HCT116 (cell line): Measurements from ENCODE around the gene ERMARD. TPM values are rescaled to one million over a fixed set of nuclear protein-coding genes. Genes with fewer than 3 reads are reported as not detected.

Experiments used
- ATAC-seq: fragments of 200-7000 bp; cut with Tn5 transposase; 2 replicates; pipeline ENCODE4 v1.9.1; 2020; ENCODE audit warnings: mild to moderate bottlenecking, moderate library complexity
- BruUV-seq: library from RNA; stranded (reverse); fragments of 400-500 nt; replicated peaks from 2 replicates; lab custom pipeline; 2021; lab: Mats Ljungman, UMichigan
- CTCF ChIA-PET: fragments of 300-600 bp; sonication (Branson Sonifier 250); formaldehyde crosslinking; loops from one replicate; lab custom pipeline; 2021; ENCODE audit warnings: antibody characterized with exemption; lab: Charles Lee
- POLR2A ChIA-PET: fragments of 300-600, 350-600 bp; sonication (Branson Sonifier 250); formaldehyde crosslinking; loops from one replicate; lab custom pipeline; 2021; ENCODE audit warnings: antibody characterized with exemption; lab: Charles Lee
- RAD21 ChIA-PET, 2 experiments: fragments of 300-600 bp; sonication (Branson Sonifier 250); formaldehyde crosslinking; loops; one replicate each; lab custom pipeline; 2023; ENCODE audit warnings: low total read pairs in 2 of 2; ENCODE audit not compliant: uncharacterized antibody in 2 of 2, unreplicated experiment in 2 of 2, low non-redundant PET in 1 of 2; lab: Charles Lee
- DNase-seq: peaks from one replicate; pipeline ENCODE4 v3.0.0-alpha.2; 2010; ENCODE audit warnings: low read depth, low spot score
- H2AFZ ChIP-seq: fragments of 200-600 bp; shearing (Covaris generic), sonication (generic); 2 replicates; pipeline ENCODE4 v1.6.1; 2017; ENCODE audit warnings: low read depth, mixed run types, mixed read lengths, antibody characterized with exemption, low read length; ENCODE audit not compliant: poor library complexity, severe bottlenecking
- H3K27ac ChIP-seq: 2 replicates; pipeline ENCODE4 v1.5.1; 2012; ENCODE audit warnings: low read depth, low read length
- H3K27me3 ChIP-seq: fragments of 200-600 bp; sonication (generic); 2 replicates; pipeline ENCODE4 v1.6.1; 2016; ENCODE audit warnings: mixed run types, low read length, mixed read lengths; ENCODE audit not compliant: insufficient read depth
- H3K36me3 ChIP-seq, 2 experiments: fragments of 200-500 bp in 1 of 2; fragments of 200-600 bp in 1 of 2; sonication (Bioruptor generic) in 1 of 2; sonication (generic) in 1 of 2; 2 replicates each; pipeline versions ENCODE4 v1.5.1 to v1.6.1; 2014 to 2016; ENCODE audit warnings: low read length in 2 of 2, inconsistent platforms in 1 of 2, mixed read lengths in 1 of 2, mixed run types in 1 of 2; ENCODE audit not compliant: insufficient read depth in 2 of 2, control insufficient read depth in 1 of 2
- H3K4me1 ChIP-seq, 2 experiments: fragments of 200-600 bp in 1 of 2; sonication (generic) in 1 of 2; 2 replicates each; pipeline versions ENCODE4 v1.5.1 to v1.6.1; 2012 to 2017; ENCODE audit warnings: low read length in 2 of 2, inconsistent platforms in 1 of 2, mild to moderate bottlenecking in 1 of 2, mixed read lengths in 1 of 2, mixed run types in 1 of 2, moderate library complexity in 1 of 2; ENCODE audit not compliant: insufficient read depth in 2 of 2, control insufficient read depth in 1 of 2
- H3K4me2 ChIP-seq: fragments of 200-600 bp; sonication (generic); 2 replicates; pipeline ENCODE4 v1.6.1; 2017; ENCODE audit warnings: mixed run types, low read length, mixed read lengths
- H3K4me3 ChIP-seq, 2 experiments: fragments of 200-600 bp in 1 of 2; sonication (generic) in 1 of 2; replicated peaks in 1 of 2; 2 replicates each; pipeline ENCODE4 v1.5.1; 2011 to 2016; ENCODE audit warnings: low read length in 2 of 2, control low read depth in 1 of 2, low read depth in 1 of 2, mild to moderate bottlenecking in 1 of 2, mixed read lengths in 1 of 2, mixed run types in 1 of 2
- H3K79me2 ChIP-seq: fragments of 200-600 bp; sonication (generic); 2 replicates; pipeline ENCODE4 v1.6.1; 2017; ENCODE audit warnings: mild to moderate bottlenecking, mixed run types, low read length, moderate library complexity, mixed read lengths; ENCODE audit not compliant: insufficient read depth
- H3K9ac ChIP-seq: fragments of 200-600 bp; sonication (generic); 2 replicates; pipeline ENCODE4 v1.6.1; 2016; ENCODE audit warnings: low read length, mixed read lengths
- H3K9me2 ChIP-seq: fragments of 200-600 bp; sonication (generic), shearing (Covaris generic); 2 replicates; pipeline ENCODE4 v1.6.1; 2017; ENCODE audit warnings: mixed run types, mild to moderate bottlenecking, moderate library complexity; ENCODE audit not compliant: insufficient read depth
- H3K9me3 ChIP-seq, 2 experiments: fragments of 200-500 bp in 1 of 2; fragments of 200-600 bp in 1 of 2; sonication (Bioruptor generic) in 1 of 2; sonication (generic) in 1 of 2; 2 replicates each; pipeline ENCODE4 v1.6.1; 2014 to 2017; ENCODE audit warnings: low read length in 2 of 2, mixed read lengths in 2 of 2, inconsistent platforms in 1 of 2, low read depth in 1 of 2, mild to moderate bottlenecking in 1 of 2, mixed run types in 1 of 2, moderate library complexity in 1 of 2; ENCODE audit not compliant: control insufficient read depth in 1 of 2, insufficient read depth in 1 of 2
- H4K20me1 ChIP-seq: fragments of 200-600 bp; sonication (generic), shearing (Covaris generic); 2 replicates; pipeline ENCODE4 v1.6.1; 2017; ENCODE audit warnings: mixed run types, mild to moderate bottlenecking, moderate library complexity; ENCODE audit not compliant: insufficient read depth
- EGR1 ChIP-seq: IDR thresholded peaks from 2 replicates; pipeline ENCODE4 v1.6.1; 2012; ENCODE audit warnings: low read depth
- ELF1 ChIP-seq: IDR thresholded peaks from 2 replicates; pipeline ENCODE4 v1.6.1; 2012; ENCODE audit warnings: low read depth, borderline replicate concordance
- EZH2phosphoT487 ChIP-seq: fragments of 200-600 bp; IDR thresholded peaks from 2 replicates; pipeline ENCODE4 v1.6.1; 2018; ENCODE audit warnings: antibody characterized with exemption, borderline replicate concordance
- SP1 ChIP-seq: IDR thresholded peaks from 2 replicates; pipeline ENCODE4 v1.6.1; 2012; ENCODE audit warnings: low read depth
- YY1 ChIP-seq: IDR thresholded peaks from 2 replicates; pipeline ENCODE4 v1.6.1; 2011; ENCODE audit warnings: low read length, low read depth, moderate library complexity, mild to moderate bottlenecking; ENCODE audit not compliant: insufficient replicate concordance; ENCODE audit errors: extremely low read depth
- ZFX ChIP-seq: fragments of 450-650 bp; IDR thresholded peaks from 2 replicates; pipeline ENCODE4 v1.6.1; 2017
- intact Hi-C: fragments of 100-400 bp; cut with micrococcal nuclease; formaldehyde crosslinking; loops from 2 replicates; pipeline ENCODE4 v1.10.0; 2022
- total RNA-seq: library from RNA; stranded (reverse); gene quantifications from one replicate; pipeline ENCODE4 v1.2.1, GENCODE V29; 2021; ENCODE audit not compliant: unreplicated experiment
- TF ChIP-seq, protein P1 (sequence below): IDR thresholded peaks from 2 replicates; pipeline ENCODE4 v1.6.1; 2011; ENCODE audit warnings: mild to moderate bottlenecking, low read length, moderate library complexity; ENCODE audit not compliant: insufficient replicate concordance; ENCODE audit errors: extremely low read depth
- TF ChIP-seq, protein P2 (sequence below): IDR thresholded peaks from 2 replicates; pipeline ENCODE4 v1.6.1; 2012

Gene ERMARD
- total RNA-seq, 1 experiment from 2014 or later = 24.7 TPM

DNA sequence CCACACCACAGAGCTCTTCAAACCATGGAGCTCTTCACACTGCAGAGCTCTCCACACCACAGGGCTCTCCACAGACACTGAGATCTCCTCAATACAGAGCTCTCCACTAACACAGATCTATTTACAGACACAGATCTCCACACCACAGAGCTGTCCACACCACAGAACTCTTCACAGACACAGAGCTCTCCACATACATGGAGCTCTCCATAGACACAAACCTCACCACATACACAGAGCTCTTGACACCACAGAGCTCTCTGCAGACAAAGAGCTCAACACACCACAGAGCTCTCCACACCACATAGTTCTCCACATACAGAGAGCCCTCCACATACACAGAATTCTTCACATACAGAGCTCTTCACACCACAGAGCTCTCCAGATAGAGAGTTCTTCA lies 53.0 kb downstream of the ERMARD start:
- Histone ChIP-seq H3K4me1 (peaks cover 12 to 15% of the 10 kb centered on the region in 2 experiments), H3K9me3 (no peaks in the 10 kb centered on the region), H2AFZ (no peak overlapping the region), H3K27me3 (peaks cover 24% of the 10 kb centered on the region; the same call in 1 of the 2 replicates), H4K20me1 (no peaks in the 10 kb centered on the region), H3K4me2 (no peak overlapping the region), H3K9me2 (no peaks in the 10 kb centered on the region), H3K36me3 (no peaks in the 10 kb centered on the region), H3K27ac (no peak overlapping the region)
- ChIA-PET POLR2A (no interaction called here), RAD21 (no interaction called here)
- no peak for DNase-seq
- ATAC-seq = no peak
- BruUV-seq = no TSS peak
- TF ChIP-seq YY1 = no peak
- TF ChIP-seq EZH2phosphoT487 = no peak
- no peak for TF ChIP-seq ZFX
- TF ChIP-seq, protein P1, sequence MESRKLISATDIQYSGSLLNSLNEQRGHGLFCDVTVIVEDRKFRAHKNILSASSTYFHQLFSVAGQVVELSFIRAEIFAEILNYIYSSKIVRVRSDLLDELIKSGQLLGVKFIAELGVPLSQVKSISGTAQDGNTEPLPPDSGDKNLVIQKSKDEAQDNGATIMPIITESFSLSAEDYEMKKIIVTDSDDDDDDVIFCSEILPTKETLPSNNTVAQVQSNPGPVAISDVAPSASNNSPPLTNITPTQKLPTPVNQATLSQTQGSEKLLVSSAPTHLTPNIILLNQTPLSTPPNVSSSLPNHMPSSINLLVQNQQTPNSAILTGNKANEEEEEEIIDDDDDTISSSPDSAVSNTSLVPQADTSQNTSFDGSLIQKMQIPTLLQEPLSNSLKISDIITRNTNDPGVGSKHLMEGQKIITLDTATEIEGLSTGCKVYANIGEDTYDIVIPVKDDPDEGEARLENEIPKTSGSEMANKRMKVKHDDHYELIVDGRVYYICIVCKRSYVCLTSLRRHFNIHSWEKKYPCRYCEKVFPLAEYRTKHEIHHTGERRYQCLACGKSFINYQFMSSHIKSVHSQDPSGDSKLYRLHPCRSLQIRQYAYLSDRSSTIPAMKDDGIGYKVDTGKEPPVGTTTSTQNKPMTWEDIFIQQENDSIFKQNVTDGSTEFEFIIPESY = no peak
- no peak for TF ChIP-seq EGR1
- TF ChIP-seq ELF1 = no peak
- TF ChIP-seq SP1 = no peak
- TF ChIP-seq, protein P2, sequence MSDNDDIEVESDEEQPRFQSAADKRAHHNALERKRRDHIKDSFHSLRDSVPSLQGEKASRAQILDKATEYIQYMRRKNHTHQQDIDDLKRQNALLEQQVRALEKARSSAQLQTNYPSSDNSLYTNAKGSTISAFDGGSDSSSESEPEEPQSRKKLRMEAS = no peak
- TF ChIP-seq, all 23 proteins: peak for 0
- H3K4me3 ChIP-seq = no peak overlapping the region
- intact Hi-C loops = no loop called here
- no peaks in the 10 kb centered on the region for H3K79me2 ChIP-seq
- CTCF ChIA-PET = interaction anchor here (1.6 kb wide), 1 partner anchor 14 kb away, joined by 7 read pairs; no protein-coding TSS in a partner anchor
- H3K9ac ChIP-seq = no peak overlapping the region
